T-helper 1 cell (primary cell): ENCODE data around the gene HES6.
A peak's percentile ranks its signal among the peaks of the same experiment; 100 is the strongest.

Experiments used
- DNase-seq, 5 donors: peaks; one replicate each; pipeline ENCODE4 v3.0.0-alpha.2; 2012 to 2020

The HES6 gene

GRCh38 chr2:238231251-238231793 lies 8.5 kb downstream of the HES6 start:
- DNase-seq: peak; percentile 62 to 78 (median 76)

GRCh38 chr2:238230699-238231098 lies 9.1 kb downstream of the HES6 start:
- DNase-seq: no peak

GRCh38 chr2:238228700-238229099 lies 11.1 kb downstream of the HES6 start:
- no peak for DNase-seq

GRCh38 chr2:238227587-238228032 lies 12.2 kb downstream of the HES6 start:
- no peak for DNase-seq

GRCh38 chr2:238226698-238227586 lies 12.9 kb downstream of the HES6 start:
- DNase-seq: no peak

- DNase-seq: no peak
Observed at GRCh38 chr2:238225911-238226697, 13.7 kb downstream of the HES6 start.

- no peak for DNase-seq
Observed at GRCh38 chr2:238225121-238225520, 14.7 kb downstream of the HES6 start.

GRCh38 chr2:238224356-238225035 lies 15.3 kb downstream of the HES6 start:
- DNase-seq: no peak

GRCh38 chr2:238220892-238221521 lies 18.8 kb downstream of the HES6 start:
- DNase-seq: no peak

- DNase-seq: no peak
Observed at GRCh38 chr2:238220274-238220891, 19.5 kb downstream of the HES6 start.

- no peak for DNase-seq
Observed at GRCh38 chr2:238216651-238217184, 23.1 kb downstream of the HES6 start.

- no peak for DNase-seq
Observed at GRCh38 chr2:238207006-238207405, 32.8 kb downstream of the HES6 start.

GRCh38 chr2:238203973-238204683 lies 35.7 kb downstream of the HES6 start:
- no peak for DNase-seq

GRCh38 chr2:238203094-238203972 lies 36.5 kb downstream of the HES6 start, which contains the start of gene ILKAP:
Gene ILKAP (minus strand): TSS chr2:238203695. CDS start chr2:238203553, 142 bp downstream.
- peak; percentile 81 to 95 (median 86) for DNase-seq

- DNase-seq: no peak
Observed at GRCh38 chr2:238202326-238203093, 37.3 kb downstream of the HES6 start.

GRCh38 chr2:238190445-238190844 lies 49.4 kb downstream of the HES6 start:
- DNase-seq: no peak
